Dedifferentiated amniotic fluid mesenchymal stem cell (primary cell): ENCODE measurements around the gene COPZ1.
A peak's percentile ranks its signal among the peaks of the same experiment; 100 is the strongest.

Experiments used
- DNase-seq: peaks from one replicate; pipeline ENCODE4 v3.0.0-alpha.2; 2016; ENCODE audit errors: extremely low spot score

Gene COPZ1

GRCh38 chr12:54395545-54395944, 70.6 kb downstream of the COPZ1 start:
- no peak for DNase-seq

GRCh38 chr12:54397157-54397556, 72.2 kb downstream of the COPZ1 start:
- no peak for DNase-seq

- DNase-seq = no peak
These were observed 73.3 kb downstream of the COPZ1 start for GRCh38 chr12:54398218-54398617.

- peak; percentile 69 for DNase-seq
These were observed 74.3 kb downstream of the COPZ1 start for GRCh38 chr12:54398995-54399793.

- no peak for DNase-seq
These were observed 76.2 kb downstream of the COPZ1 start for GRCh38 chr12:54401119-54401518.
